ENCODE data around the gene LCLAT1. TPM values are rescaled to one million over a fixed set of nuclear protein-coding genes. Genes with fewer than 3 reads are reported as not detected.

The LCLAT1 gene
- polyA plus RNA-seq, 1 experiment = 25.2 TPM

DNA sequence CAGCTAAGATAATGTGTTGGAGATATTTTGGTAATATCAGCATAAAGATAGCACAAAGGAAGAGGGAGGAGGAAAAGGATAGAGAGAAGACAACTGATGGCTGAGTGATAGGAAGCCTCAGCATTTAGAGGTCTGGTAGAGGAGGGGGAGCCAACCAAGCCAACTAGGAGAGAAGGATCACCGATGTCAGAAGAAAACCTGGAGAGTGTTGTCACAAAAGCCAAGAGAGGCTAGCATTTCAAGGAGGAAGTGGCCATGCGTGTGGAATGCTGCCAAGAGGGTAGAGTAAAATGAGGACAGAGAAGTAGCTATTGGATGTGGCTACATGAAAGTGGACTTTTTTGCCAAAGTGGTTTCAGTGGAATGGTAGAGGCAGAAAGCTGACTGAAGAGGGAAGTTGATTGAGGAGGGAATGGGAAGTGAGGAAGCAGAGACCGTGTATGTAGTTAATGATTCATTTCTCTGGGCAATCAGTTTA is 34.3 kb downstream of the LCLAT1 start:
- ChIA-PET POLR2A (no interaction called here), CTCF (interaction anchor here (1.7 to 2.7 kb wide), 3 partner anchors 230 to 316 kb away, joined by 5 to 10 read pairs (median 6); no protein-coding TSS in a partner anchor)
- no peak overlapping the region for H3K4me3 ChIP-seq (ENCODE audit: low read depth, low read length)
- no peaks in the 10 kb centered on the region for H3K9me3 ChIP-seq (ENCODE audit: control insufficient read depth, insufficient read depth, low read length)
- TF ChIP-seq, protein P1, sequence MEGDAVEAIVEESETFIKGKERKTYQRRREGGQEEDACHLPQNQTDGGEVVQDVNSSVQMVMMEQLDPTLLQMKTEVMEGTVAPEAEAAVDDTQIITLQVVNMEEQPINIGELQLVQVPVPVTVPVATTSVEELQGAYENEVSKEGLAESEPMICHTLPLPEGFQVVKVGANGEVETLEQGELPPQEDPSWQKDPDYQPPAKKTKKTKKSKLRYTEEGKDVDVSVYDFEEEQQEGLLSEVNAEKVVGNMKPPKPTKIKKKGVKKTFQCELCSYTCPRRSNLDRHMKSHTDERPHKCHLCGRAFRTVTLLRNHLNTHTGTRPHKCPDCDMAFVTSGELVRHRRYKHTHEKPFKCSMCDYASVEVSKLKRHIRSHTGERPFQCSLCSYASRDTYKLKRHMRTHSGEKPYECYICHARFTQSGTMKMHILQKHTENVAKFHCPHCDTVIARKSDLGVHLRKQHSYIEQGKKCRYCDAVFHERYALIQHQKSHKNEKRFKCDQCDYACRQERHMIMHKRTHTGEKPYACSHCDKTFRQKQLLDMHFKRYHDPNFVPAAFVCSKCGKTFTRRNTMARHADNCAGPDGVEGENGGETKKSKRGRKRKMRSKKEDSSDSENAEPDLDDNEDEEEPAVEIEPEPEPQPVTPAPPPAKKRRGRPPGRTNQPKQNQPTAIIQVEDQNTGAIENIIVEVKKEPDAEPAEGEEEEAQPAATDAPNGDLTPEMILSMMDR (IDR thresholded peaks at IDR 0.05; ENCODE audit: low read depth, low read length) = no peak
- H3K27ac ChIP-seq (ENCODE audit: low read depth, low read length) = no peak overlapping the region
- no peaks in the 10 kb centered on the region for H3K27me3 ChIP-seq (ENCODE audit: control insufficient read depth, insufficient read depth, low read length)
- DNase-seq (ENCODE audit: low read depth, low spot score) = no peak

DNA sequence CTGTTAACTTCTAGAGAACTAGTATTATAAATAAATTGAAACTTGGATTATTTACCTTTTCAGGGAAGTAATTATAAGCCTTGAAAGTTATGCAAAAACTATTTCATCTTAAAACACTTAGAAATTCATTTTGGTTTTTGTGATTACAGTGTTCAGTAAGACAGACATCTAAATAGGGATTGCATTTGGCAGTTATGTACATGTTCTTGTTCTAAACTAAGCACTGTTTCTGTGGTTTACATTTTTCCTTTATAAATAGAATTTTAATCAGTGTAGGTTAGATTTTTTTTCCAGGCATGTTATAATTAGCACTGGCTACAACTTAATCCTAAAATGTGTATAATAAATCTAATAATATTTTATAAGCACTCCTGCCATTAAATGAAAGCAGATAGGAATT is 35.0 kb downstream of the LCLAT1 start:
- ChIA-PET POLR2A (no interaction called here), CTCF (interaction anchor here (2.7 kb wide), 1 partner anchor 230 kb away, joined by 10 read pairs; no protein-coding TSS in a partner anchor)
- no peaks in the 10 kb centered on the region for H3K27me3 ChIP-seq (ENCODE audit: control insufficient read depth, insufficient read depth, low read length)
- H3K9me3 ChIP-seq (ENCODE audit: control insufficient read depth, insufficient read depth, low read length) = no peaks in the 10 kb centered on the region
- DNase-seq (ENCODE audit: low read depth, low spot score) = no peak
- TF ChIP-seq, protein P1 (IDR thresholded peaks at IDR 0.05; ENCODE audit: low read depth, low read length) = no peak
- no peak overlapping the region for H3K27ac ChIP-seq (ENCODE audit: low read depth, low read length)
- no peak overlapping the region for H3K4me3 ChIP-seq (ENCODE audit: low read depth, low read length)

DNA sequence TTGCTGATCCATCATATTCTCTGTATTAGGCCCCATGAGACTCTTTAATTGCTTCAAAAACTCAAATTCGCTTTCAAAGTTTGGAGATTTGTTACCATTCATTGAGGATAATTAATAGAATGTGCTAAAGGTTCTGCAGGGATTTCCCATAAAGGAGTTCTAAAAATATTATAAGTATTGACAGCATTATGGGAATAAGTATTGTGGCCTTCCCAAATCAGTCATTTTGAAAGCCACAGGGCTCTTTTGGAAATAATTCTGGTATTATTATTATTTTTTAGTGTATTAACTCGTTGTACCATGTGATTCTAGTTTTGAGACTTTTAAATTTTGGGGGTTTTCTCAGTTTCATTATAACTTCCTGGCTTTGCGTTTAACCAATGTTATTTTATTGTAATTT is 37.1 kb downstream of the LCLAT1 start:
- Histone ChIP-seq H3K27me3 (ENCODE audit: control insufficient read depth, insufficient read depth, low read length) (no peaks in the 10 kb centered on the region), H3K27ac (ENCODE audit: low read depth, low read length) (no peak overlapping the region), H3K9me3 (ENCODE audit: control insufficient read depth, insufficient read depth, low read length) (no peaks in the 10 kb centered on the region), H3K4me3 (ENCODE audit: low read depth, low read length) (no peak overlapping the region)
- ChIA-PET POLR2A (no interaction called here), CTCF (interaction anchor here (1.1 kb wide), 1 partner anchor 228 kb away, joined by 3 read pairs; no protein-coding TSS in a partner anchor)
- TF ChIP-seq, protein P1 (IDR thresholded peaks at IDR 0.05; ENCODE audit: low read depth, low read length) = no peak
- DNase-seq (ENCODE audit: low read depth, low spot score) = no peak

DNA sequence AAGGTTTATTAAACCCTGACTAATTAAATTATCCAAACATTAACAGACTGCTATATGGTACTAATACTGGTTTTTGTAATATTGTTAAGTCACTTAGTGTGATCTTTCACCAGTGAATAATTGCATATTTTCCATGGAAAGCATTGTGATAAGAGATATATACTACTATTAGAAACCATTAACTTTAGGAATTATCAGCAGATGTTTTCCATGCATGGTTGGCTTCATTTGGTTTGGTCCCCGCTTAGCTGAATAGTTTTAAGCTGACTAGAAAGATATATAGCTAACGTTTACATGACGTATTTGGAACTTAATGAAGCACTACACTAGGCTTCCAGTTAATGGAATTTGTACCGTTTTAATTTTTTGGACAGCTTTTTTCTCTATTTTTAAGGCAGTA is 37.9 kb downstream of the LCLAT1 start:
- DNase-seq (ENCODE audit: low read depth, low spot score) = no peak
- ChIA-PET CTCF (interaction anchor here (0.6 to 1.1 kb wide), 2 partner anchors 19 to 227 kb away, joined by 3 to 4 read pairs; no protein-coding TSS in a partner anchor), POLR2A (no interaction called here)
- H3K4me3 ChIP-seq (ENCODE audit: low read depth, low read length) = no peak overlapping the region
- H3K27ac ChIP-seq (ENCODE audit: low read depth, low read length) = no peak overlapping the region
- no peaks in the 10 kb centered on the region for H3K9me3 ChIP-seq (ENCODE audit: control insufficient read depth, insufficient read depth, low read length)
- no peaks in the 10 kb centered on the region for H3K27me3 ChIP-seq (ENCODE audit: control insufficient read depth, insufficient read depth, low read length)
- TF ChIP-seq, protein P1 (IDR thresholded peaks at IDR 0.05; ENCODE audit: low read depth, low read length) = no peak

DNA sequence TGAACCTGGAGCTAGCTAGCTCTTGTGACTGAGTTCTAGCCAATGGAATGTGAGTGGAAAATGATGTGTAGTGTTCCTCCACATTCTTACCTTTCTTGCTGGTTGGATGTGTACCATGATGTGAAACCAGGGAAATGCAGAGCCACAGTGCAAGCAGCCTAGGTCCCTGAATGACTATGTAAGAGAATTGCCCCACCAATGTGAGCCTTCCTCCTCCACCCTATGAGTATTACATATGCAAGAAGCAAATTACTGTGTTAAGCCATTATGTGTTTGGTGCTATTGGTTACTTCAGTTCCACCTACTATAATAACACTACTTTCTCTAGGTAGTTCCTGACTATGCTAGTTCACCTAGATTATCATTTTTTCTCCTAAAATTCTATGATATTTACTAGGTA is 39.6 kb downstream of the LCLAT1 start:
- no peak overlapping the region for H3K4me3 ChIP-seq (ENCODE audit: low read depth, low read length)
- ChIA-PET POLR2A (no interaction called here), CTCF (no interaction called here)
- no peak overlapping the region for H3K27ac ChIP-seq (ENCODE audit: low read depth, low read length)
- DNase-seq (ENCODE audit: low read depth, low spot score) = no peak
- H3K9me3 ChIP-seq (ENCODE audit: control insufficient read depth, insufficient read depth, low read length) = no peaks in the 10 kb centered on the region
- TF ChIP-seq, protein P1 (IDR thresholded peaks at IDR 0.05; ENCODE audit: low read depth, low read length) = no peak
- no peaks in the 10 kb centered on the region for H3K27me3 ChIP-seq (ENCODE audit: control insufficient read depth, insufficient read depth, low read length)
